H9 (cell line): ENCODE data around the gene ABCA3. TPM values are rescaled to one million over a fixed set of nuclear protein-coding genes. Genes with fewer than 3 reads are reported as not detected.

Source experiments
- DNase-seq: peaks from one replicate; pipeline ENCODE4 v3.0.0-alpha.2; 2017
- H2AFZ ChIP-seq: one replicate; pipeline ENCODE4 v1.6.1; 2013; ENCODE audit warnings: mild to moderate bottlenecking, low read length, control low read depth, moderate library complexity
- H2AK5ac ChIP-seq: 2 replicates; pipeline ENCODE4 v1.6.1; 2013; ENCODE audit warnings: low read length, control low read depth, mixed read lengths; ENCODE audit not compliant: insufficient read length
- H2BK120ac ChIP-seq: one replicate; pipeline ENCODE4 v1.6.1; 2013; ENCODE audit warnings: low read depth, mild to moderate bottlenecking, low read length, control low read depth, inconsistent platforms; ENCODE audit not compliant: poor library complexity, severe bottlenecking
- H2BK12ac ChIP-seq: 2 replicates; pipeline ENCODE4 v1.6.1; 2013; ENCODE audit warnings: low read length, control low read depth, mixed read lengths, low read depth; ENCODE audit not compliant: insufficient read length
- H2BK15ac ChIP-seq: 2 replicates; pipeline ENCODE4 v1.6.1; 2013; ENCODE audit warnings: low read depth, low read length, control low read depth
- H2BK20ac ChIP-seq: one replicate; pipeline ENCODE4 v1.6.1; 2013; ENCODE audit warnings: low read depth, mild to moderate bottlenecking, low read length, control low read depth, inconsistent platforms; ENCODE audit not compliant: poor library complexity, severe bottlenecking
- H2BK5ac ChIP-seq: 2 replicates; pipeline ENCODE4 v1.6.1; 2013; ENCODE audit warnings: low read length, control low read depth, mixed read lengths; ENCODE audit not compliant: insufficient read length
- H3K14ac ChIP-seq: 2 replicates; pipeline ENCODE4 v1.6.1; 2013; ENCODE audit warnings: low read length, control low read depth; ENCODE audit not compliant: insufficient read depth
- H3K18ac ChIP-seq: 2 replicates; pipeline ENCODE4 v1.6.1; 2013; ENCODE audit warnings: low read depth, mild to moderate bottlenecking, mixed read lengths, low read length, control low read depth; ENCODE audit not compliant: insufficient read length
- H3K23ac ChIP-seq: 2 replicates; pipeline ENCODE4 v1.6.1; 2013; ENCODE audit warnings: low read length, control low read depth, mixed read lengths, low read depth; ENCODE audit not compliant: insufficient read length
- H3K23me2 ChIP-seq: 2 replicates; pipeline ENCODE4 v1.6.1; 2013; ENCODE audit warnings: low read depth, mild to moderate bottlenecking, mixed read lengths, low read length, control low read depth; ENCODE audit not compliant: insufficient read length, poor library complexity, severe bottlenecking
- H3K27ac ChIP-seq: 2 replicates; pipeline ENCODE4 v1.5.1; 2013; ENCODE audit warnings: low read length, control low read depth, mixed read lengths, low read depth; ENCODE audit not compliant: insufficient read length
- H3K27me3 ChIP-seq: 2 replicates; pipeline ENCODE4 v1.6.1; 2013; ENCODE audit warnings: low read length, control low read depth, inconsistent platforms; ENCODE audit not compliant: insufficient read depth
- H3K4ac ChIP-seq: 2 replicates; pipeline ENCODE4 v1.6.1; 2013; ENCODE audit warnings: low read depth, mild to moderate bottlenecking, control low read depth, inconsistent platforms, low read length, moderate library complexity
- H3K4me1 ChIP-seq: 2 replicates; pipeline ENCODE4 v1.6.1; 2013; ENCODE audit warnings: low read length, control low read depth, inconsistent platforms; ENCODE audit not compliant: insufficient read depth
- H3K4me2 ChIP-seq: 2 replicates; pipeline ENCODE4 v1.6.1; 2013; ENCODE audit warnings: low read length, control low read depth, mixed read lengths; ENCODE audit not compliant: insufficient read length, insufficient read depth
- H3K56ac ChIP-seq: 2 replicates; pipeline ENCODE4 v1.6.1; 2013; ENCODE audit warnings: low read depth, mild to moderate bottlenecking, mixed read lengths, low read length, control low read depth; ENCODE audit not compliant: insufficient read length
- H3K79me1 ChIP-seq: 2 replicates; pipeline ENCODE4 v1.6.1; 2013; ENCODE audit warnings: low read depth, mild to moderate bottlenecking, moderate library complexity, low read length, control low read depth, inconsistent platforms; ENCODE audit not compliant: insufficient read depth, poor library complexity, severe bottlenecking
- H3K79me2 ChIP-seq: 2 replicates; pipeline ENCODE4 v1.6.1; 2013; ENCODE audit warnings: low read length, control low read depth, inconsistent platforms; ENCODE audit not compliant: insufficient read depth
- H3K9ac ChIP-seq: 2 replicates; pipeline ENCODE4 v1.6.1; 2013; ENCODE audit warnings: low read length, control low read depth, mixed read lengths; ENCODE audit not compliant: insufficient read length; ENCODE audit errors: extremely low read depth
- H3K9me3 ChIP-seq: one replicate; pipeline ENCODE4 v1.6.1; 2013; ENCODE audit warnings: low read depth, low read length, inconsistent platforms; ENCODE audit not compliant: control insufficient read depth
- H3T11ph ChIP-seq: one replicate; pipeline ENCODE4 v1.6.1; 2013; ENCODE audit warnings: mild to moderate bottlenecking, low read length, control low read depth, inconsistent platforms
- H4K20me1 ChIP-seq: one replicate; pipeline ENCODE4 v1.6.1; 2013; ENCODE audit not compliant: control insufficient read depth, insufficient read length, insufficient read depth
- H4K5ac ChIP-seq: 2 replicates; pipeline ENCODE4 v1.6.1; 2013; ENCODE audit warnings: low read depth, mild to moderate bottlenecking, mixed read lengths, low read length, control low read depth; ENCODE audit not compliant: insufficient read length
- H4K8ac ChIP-seq: replicated peaks from 2 replicates; pipeline ENCODE4 v1.6.1; 2013; ENCODE audit warnings: low read length, control low read depth, mixed read lengths, low read depth; ENCODE audit not compliant: insufficient read length
- H4K91ac ChIP-seq: 2 replicates; pipeline ENCODE4 v1.6.1; 2013; ENCODE audit warnings: low read depth, mild to moderate bottlenecking, moderate library complexity, mixed read lengths, low read length, control low read depth; ENCODE audit not compliant: insufficient read length
- H3K27ac Mint-ChIP-seq, 3 experiments: 2 replicates in 2 of 3; 3 replicates in 1 of 3; pipeline ENCODE4 v1.8.0; 2020 to 2021; ENCODE audit warnings: mixed read lengths in 3 of 3, mild to moderate bottlenecking in 1 of 3, moderate library complexity in 1 of 3
- H3K27me3 Mint-ChIP-seq: 2 replicates; pipeline ENCODE4 v1.8.0; 2021; ENCODE audit warnings: low read depth, mild to moderate bottlenecking, moderate library complexity, mixed read lengths
- H3K36me3 Mint-ChIP-seq, 3 experiments: 2 replicates in 2 of 3; 3 replicates in 1 of 3; pipeline ENCODE4 v1.8.0; 2020 to 2021; ENCODE audit warnings: low read depth in 3 of 3, mixed read lengths in 3 of 3; ENCODE audit not compliant: insufficient read depth in 1 of 3
- H3K4me1 Mint-ChIP-seq, 2 experiments: 2 replicates each; pipeline ENCODE4 v1.8.0; 2020; ENCODE audit warnings: mixed read lengths in 2 of 2
- H3K4me3 Mint-ChIP-seq, 2 experiments: 2 replicates in 1 of 2; 3 replicates in 1 of 2; pipeline ENCODE4 v1.8.0; 2020 to 2021; ENCODE audit warnings: mild to moderate bottlenecking in 2 of 2, mixed read lengths in 2 of 2, moderate library complexity in 1 of 2
- H3K9me3 Mint-ChIP-seq, 2 experiments: 2 replicates in 1 of 2; 3 replicates in 1 of 2; pipeline ENCODE4 v1.8.0; 2020; ENCODE audit warnings: mild to moderate bottlenecking in 2 of 2, mixed read lengths in 2 of 2, moderate library complexity in 1 of 2
- WGBS: extraction: QIAGEN DNeasy Blood & Tissue Kit; methylation state at CpG from one replicate; pipeline ENCODE4 v1.1.7; 2013; ENCODE audit warnings: missing lambda C conversion rate, low lambda C conversion rate, mixed read lengths; ENCODE audit not compliant: insufficient read length; ENCODE audit errors: extremely low coverage; 5-methylcytosine and 5-hydroxymethylcytosine counted together
- total RNA-seq: library from RNA; stranded (reverse); gene quantifications from 2 replicates; pipeline ENCODE4 v1.2.1, GENCODE V29; 2021
- TF ChIP-seq, protein P1 (sequence below): fragments of 200-600 bp; sonication (generic); conservative IDR thresholded peaks from 3 replicates; pipeline ENCODE4 v1.8.0; 2021; ENCODE audit warnings: antibody characterized with exemption, mild to moderate bottlenecking

Gene ABCA3
- total RNA-seq, 1 experiment from 2014 or later: 8.0 TPM

- H4K20me1 ChIP-seq: no peaks in the 10 kb centered on the region
- no peak overlapping the region for H4K5ac ChIP-seq
- TF ChIP-seq, protein P1, sequence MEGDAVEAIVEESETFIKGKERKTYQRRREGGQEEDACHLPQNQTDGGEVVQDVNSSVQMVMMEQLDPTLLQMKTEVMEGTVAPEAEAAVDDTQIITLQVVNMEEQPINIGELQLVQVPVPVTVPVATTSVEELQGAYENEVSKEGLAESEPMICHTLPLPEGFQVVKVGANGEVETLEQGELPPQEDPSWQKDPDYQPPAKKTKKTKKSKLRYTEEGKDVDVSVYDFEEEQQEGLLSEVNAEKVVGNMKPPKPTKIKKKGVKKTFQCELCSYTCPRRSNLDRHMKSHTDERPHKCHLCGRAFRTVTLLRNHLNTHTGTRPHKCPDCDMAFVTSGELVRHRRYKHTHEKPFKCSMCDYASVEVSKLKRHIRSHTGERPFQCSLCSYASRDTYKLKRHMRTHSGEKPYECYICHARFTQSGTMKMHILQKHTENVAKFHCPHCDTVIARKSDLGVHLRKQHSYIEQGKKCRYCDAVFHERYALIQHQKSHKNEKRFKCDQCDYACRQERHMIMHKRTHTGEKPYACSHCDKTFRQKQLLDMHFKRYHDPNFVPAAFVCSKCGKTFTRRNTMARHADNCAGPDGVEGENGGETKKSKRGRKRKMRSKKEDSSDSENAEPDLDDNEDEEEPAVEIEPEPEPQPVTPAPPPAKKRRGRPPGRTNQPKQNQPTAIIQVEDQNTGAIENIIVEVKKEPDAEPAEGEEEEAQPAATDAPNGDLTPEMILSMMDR: no peak
- no peaks in the 10 kb centered on the region; a peak in 1 of 4 replicates for H3K4me1 Mint-ChIP-seq
- H3K4me1 ChIP-seq: no peaks in the 10 kb centered on the region
- H3T11ph ChIP-seq: no peak overlapping the region
- H3K4ac ChIP-seq: no peak overlapping the region
- H3K23me2 ChIP-seq: no peaks in the 10 kb centered on the region
- no peak for DNase-seq
- H3K56ac ChIP-seq: no peak overlapping the region
- no peak overlapping the region for H2BK5ac ChIP-seq
- H3K4me2 ChIP-seq: no peak overlapping the region
- H3K79me1 ChIP-seq: no peaks in the 10 kb centered on the region
- peaks cover 47% of the 10 kb centered on the region for H3K27me3 Mint-ChIP-seq
- H2AK5ac ChIP-seq: no peak overlapping the region
- H3K27me3 ChIP-seq: peaks cover 2% of the 10 kb centered on the region; the same call in 1 of the 2 replicates
- H3K27ac ChIP-seq: no peak overlapping the region
- no peaks in the 10 kb centered on the region for H3K79me2 ChIP-seq
- no peaks in the 10 kb centered on the region for H3K9me3 Mint-ChIP-seq
- H3K27ac Mint-ChIP-seq: no peak overlapping the region
- no peak overlapping the region for H2BK20ac ChIP-seq
- no peak overlapping the region for H2BK12ac ChIP-seq
- no peak overlapping the region for H2BK120ac ChIP-seq
- no peak overlapping the region for H3K4me3 Mint-ChIP-seq
- H3K36me3 Mint-ChIP-seq: no peaks in the 10 kb centered on the region
- H3K9ac ChIP-seq: no peak overlapping the region
- no peaks in the 10 kb centered on the region for H3K9me3 ChIP-seq
- no peak overlapping the region for H3K14ac ChIP-seq
- no peak overlapping the region for H2BK15ac ChIP-seq
- no peak overlapping the region for H4K91ac ChIP-seq
- no peak overlapping the region for H3K23ac ChIP-seq
- no peak overlapping the region for H2AFZ ChIP-seq
- H4K8ac ChIP-seq: no peak overlapping the region
- no CpG with 5 or more reads among the region's 13 CpGs for WGBS
- no peak overlapping the region for H3K18ac ChIP-seq
These were observed 26.3 kb upstream of the ABCA3 start for GRCh38 chr16:2366660-2367309.
